H1 (cell line): ENCODE data around the gene BRD4. TPM values are rescaled to one million over a fixed set of nuclear protein-coding genes. Genes with fewer than 3 reads are reported as not detected.

Experiments used
- ATF3 ChIP-seq: IDR thresholded peaks from 2 replicates; pipeline ENCODE4 v1.6.1; 2011; ENCODE audit warnings: low read depth, mild to moderate bottlenecking, low read length; ENCODE audit not compliant: insufficient read depth
- BRCA1 ChIP-seq: IDR thresholded peaks from 2 replicates; pipeline ENCODE4 v1.6.1; 2012; ENCODE audit warnings: low read depth, low read length, improper control_type of control experiment
- CBX8 ChIP-seq: fragments of 300-800, 300-1000 bp; sonication (generic); IDR thresholded peaks from 2 replicates; pipeline ENCODE4 v1.7.1; 2016; ENCODE audit warnings: low read depth, low read length, borderline replicate concordance
- CHD1 ChIP-seq: IDR thresholded peaks from 2 replicates; pipeline ENCODE4 v1.6.1; 2012; ENCODE audit warnings: low read depth, low read length, improper control_type of control experiment
- CHD2 ChIP-seq: IDR thresholded peaks from 2 replicates; pipeline ENCODE4 v1.6.1; 2012; ENCODE audit warnings: low read length, improper control_type of control experiment
- CREB1 ChIP-seq: IDR thresholded peaks from 2 replicates; pipeline ENCODE4 v1.6.1; 2012; ENCODE audit warnings: inconsistent platforms
- CTBP2 ChIP-seq: IDR thresholded peaks from 2 replicates; pipeline ENCODE4 v1.7.0; 2011; ENCODE audit warnings: borderline replicate concordance, mild to moderate bottlenecking, moderate library complexity, mixed read lengths, low read length; ENCODE audit not compliant: insufficient read depth, insufficient read length
- EZH2 ChIP-seq: fragments of 200-600 bp; sonication (generic); IDR thresholded peaks from 2 replicates; pipeline ENCODE4 v1.7.1; 2012; ENCODE audit warnings: low read depth, mild to moderate bottlenecking, moderate library complexity, low read length, inconsistent platforms; ENCODE audit not compliant: severe bottlenecking
- FOSL1 ChIP-seq: IDR thresholded peaks from 2 replicates; pipeline ENCODE4 v1.6.1; 2011; ENCODE audit warnings: mild to moderate bottlenecking, low read depth, low read length, moderate library complexity; ENCODE audit not compliant: insufficient read depth
- GTF2F1 ChIP-seq: IDR thresholded peaks from 2 replicates; pipeline ENCODE4 v1.6.1; 2012; ENCODE audit warnings: low read depth, low read length, improper control_type of control experiment, borderline replicate concordance
- KDM1A ChIP-seq: fragments of 200-600, 300-600 bp; sonication (generic); IDR thresholded peaks from 2 replicates; pipeline ENCODE4 v1.7.1; 2016; ENCODE audit warnings: mild to moderate bottlenecking, low read length, borderline replicate concordance
- KDM4A ChIP-seq: IDR thresholded peaks from one replicate; pipeline ENCODE4 v1.7.1; 2012; ENCODE audit warnings: low read depth, mild to moderate bottlenecking, moderate library complexity, low read length, inconsistent platforms; ENCODE audit not compliant: severe bottlenecking
- KDM5A ChIP-seq: fragments of 200-600 bp; IDR thresholded peaks from 2 replicates; pipeline ENCODE4 v1.7.1; 2012; ENCODE audit warnings: mild to moderate bottlenecking, low read length, inconsistent platforms, mixed read lengths
- MAFK ChIP-seq: IDR thresholded peaks from 2 replicates; pipeline ENCODE4 v1.6.1; 2012; ENCODE audit warnings: low read depth, mild to moderate bottlenecking, improper control_type of control experiment, low read length
- MAX ChIP-seq: IDR thresholded peaks from 2 replicates; pipeline ENCODE4 v1.6.1; 2012; ENCODE audit warnings: inconsistent platforms
- POU5F1 ChIP-seq: IDR thresholded peaks from 2 replicates; pipeline ENCODE4 v1.6.1; 2011; ENCODE audit warnings: low read depth, mild to moderate bottlenecking, low read length, moderate library complexity
- RNF2 ChIP-seq: fragments of 200-900, 300-1000 bp; sonication (generic); IDR thresholded peaks from 2 replicates; pipeline ENCODE4 v1.7.1; 2016; ENCODE audit warnings: borderline replicate concordance, low read depth, mild to moderate bottlenecking, antibody characterized with exemption, low read length; ENCODE audit not compliant: poor library complexity, severe bottlenecking; ENCODE audit errors: missing control alignments
- SIRT6 ChIP-seq: IDR thresholded peaks from one replicate; pipeline ENCODE4 v1.7.1; 2012; ENCODE audit warnings: low read length, inconsistent platforms
- SP1 ChIP-seq: IDR thresholded peaks from 2 replicates; pipeline ENCODE4 v1.6.1; 2011; ENCODE audit warnings: low read depth, low read length
- SRF ChIP-seq: IDR thresholded peaks from 2 replicates; pipeline ENCODE4 v1.6.1; 2011; ENCODE audit warnings: mild to moderate bottlenecking, low read depth, low read length, moderate library complexity
- SUZ12 ChIP-seq: fragments of 200-600 bp; sonication (generic); IDR thresholded peaks from 2 replicates; pipeline ENCODE4 v1.6.1; 2012; ENCODE audit warnings: mild to moderate bottlenecking, inconsistent platforms, low read length, moderate library complexity, mixed read lengths
- TCF12 ChIP-seq: IDR thresholded peaks from 2 replicates; pipeline ENCODE4 v1.6.1; 2011; ENCODE audit warnings: low read depth, mild to moderate bottlenecking, low read length
- USF2 ChIP-seq: IDR thresholded peaks from 2 replicates; pipeline ENCODE4 v1.6.1; 2011; ENCODE audit warnings: low read length, improper control_type of control experiment
- polyA plus RNA-seq, 7 experiments: library from polyadenylated mRNA; depleted of rRNA in 3 of 7; stranded (reverse) in 5 of 7; unstranded in 2 of 7; fragments of >200 nt in 5 of 7; fragments of 200-250 nt in 2 of 7; gene quantifications; 1 replicate in 5 of 7; 2 replicates in 1 of 7; 4 replicates in 1 of 7; pipeline versions ENCODE4 v1.2.1 to v1.2.3, GENCODE V29; 2011 to 2013; ENCODE audit warnings: missing spikeins in 2 of 7, mixed read lengths in 2 of 7
- total RNA-seq: library from RNA; stranded (reverse); fragmentation: NEBNext Ultra II Directional; extraction: Animal tissue kit (Norgen Biotek cat#: 25700); gene quantifications from 2 replicates; pipeline ENCODE4 v1.2.1, GENCODE V29; 2021

BRD4 gene
- total and polyA plus RNA-seq, 2 of the 8 experiments (the other 6 are each of a cell fraction or from before 2014, with no cell fraction given): 14.1 to 146 TPM

GRCh38 chr19:15331419-15332310 lies 674 bp downstream of the BRD4 start (continued):
- TF ChIP-seq SRF (no peak), FOSL1 (no peak), TCF12 (no peak), POU5F1 (no peak), ATF3 (no peak), KDM5A (no peak), CTBP2 (no peak), RNF2 (no peak), SIRT6 (no peak), BRCA1 (no peak), KDM1A (no peak), EZH2 (no peak), SUZ12 (no peak), GTF2F1 (no peak), CREB1 (no peak; the same call in 1 of the 2 replicates), MAX (no peak), USF2 (no peak), CBX8 (no peak), SP1 (no peak), CHD2 (no peak), CHD1 (no peak), MAFK (no peak), KDM4A (peak; percentile 12)
